Cardiac muscle cell (in vitro differentiated cells and primary cell): Measurements from ENCODE around the gene ITPR2. TPM values are rescaled to one million over a fixed set of nuclear protein-coding genes. Genes with fewer than 3 reads are reported as not detected.

Source experiments
- DNase-seq, 2 donors: peaks; one replicate each; pipeline versions ENCODE4 v3.0.0 to v3.0.0-alpha.2; 2010 to 2017; ENCODE audit warnings: low read depth in 1 of 2, low spot score in 1 of 2
- H3K27ac ChIP-seq: fragments of 200-600 bp; sonication (generic); 2 replicates; pipeline ENCODE4 v1.5.1; 2016
- H3K27me3 ChIP-seq: fragments of 200-600 bp; sonication (generic); 2 replicates; pipeline ENCODE4 v1.6.0; 2016; ENCODE audit warnings: control low read depth
- H3K36me3 ChIP-seq: fragments of 200-600 bp; sonication (generic); 2 replicates; pipeline ENCODE4 v1.5.1; 2016; ENCODE audit warnings: control low read depth
- H3K4me1 ChIP-seq: fragments of 200-600 bp; sonication (generic); 2 replicates; pipeline ENCODE4 v1.8.1; 2017; ENCODE audit warnings: low read depth, mild to moderate bottlenecking, mixed run types
- H3K4me3 ChIP-seq: fragments of 200-600 bp; sonication (generic); 2 replicates; pipeline ENCODE4 v1.5.1; 2016; ENCODE audit warnings: mild to moderate bottlenecking
- H3K9me3 ChIP-seq: fragments of 200-600 bp; sonication (generic); 2 replicates; pipeline ENCODE4 v1.5.1; 2017; ENCODE audit warnings: low read depth, mild to moderate bottlenecking, control low read depth
- CTCF ChIP-seq: IDR thresholded peaks from 2 replicates; pipeline ENCODE4 v1.5.1; 2012; ENCODE audit warnings: low read depth, mild to moderate bottlenecking, low read length
- polyA plus RNA-seq: library from polyadenylated mRNA; unstranded; fragments of >200 nt; fragmentation: Nextera tagmentation; extraction: Ambion mirVana; gene quantifications from 2 replicates; pipeline ENCODE4 v1.2.1, GENCODE V29; 2016
- total RNA-seq: library from RNA; depleted of rRNA; stranded (reverse); fragments of >200 nt; gene quantifications from 2 replicates; pipeline ENCODE4 v1.2.3, GENCODE V29; 2016

The ITPR2 gene
- total and polyA plus RNA-seq, 2 experiments from 2014 or later, result 4.8 to 5.1 TPM

GRCh38 chr12:26564391-26564790 lies 268.6 kb downstream of the ITPR2 start:
- no peaks in the 10 kb centered on the region for H3K4me1 ChIP-seq
- H3K36me3 ChIP-seq, result no peaks in the 10 kb centered on the region
- H3K27ac ChIP-seq, result no peak overlapping the region
- TF ChIP-seq CTCF, result no peak
- H3K9me3 ChIP-seq, result no peaks in the 10 kb centered on the region
- peak in 1 of 2 donors; percentile 46 for DNase-seq
- peaks cover 7% of the 10 kb centered on the region for H3K27me3 ChIP-seq
- no peak overlapping the region for H3K4me3 ChIP-seq

- no peak for TF ChIP-seq CTCF
- peaks cover 7% of the 10 kb centered on the region for H3K27me3 ChIP-seq
- H3K36me3 ChIP-seq, result no peaks in the 10 kb centered on the region
- no peaks in the 10 kb centered on the region for H3K9me3 ChIP-seq
- H3K4me1 ChIP-seq, result no peaks in the 10 kb centered on the region
- H3K4me3 ChIP-seq, result no peak overlapping the region
- no peak for DNase-seq
- H3K27ac ChIP-seq, result no peak overlapping the region
Observed at GRCh38 chr12:26563552-26563951, 269.4 kb downstream of the ITPR2 start.

GRCh38 chr12:26557326-26557725 lies 275.7 kb downstream of the ITPR2 start:
- TF ChIP-seq CTCF, result no peak
- H3K4me3 ChIP-seq, result no peak overlapping the region

GRCh38 chr12:26556916-26557315 lies 276.1 kb downstream of the ITPR2 start:
- no peak for TF ChIP-seq CTCF
- H3K36me3 ChIP-seq, result no peaks in the 10 kb centered on the region
- H3K4me1 ChIP-seq, result peaks cover 5% of the 10 kb centered on the region
- H3K4me3 ChIP-seq, result no peak overlapping the region
- no peaks in the 10 kb centered on the region for H3K9me3 ChIP-seq
- H3K27me3 ChIP-seq, result no peaks in the 10 kb centered on the region
- H3K27ac ChIP-seq, result no peak overlapping the region
- DNase-seq, result no peak

More at GRCh38 chr12:26557326-26557725, 275.7 kb downstream of the ITPR2 start:
- no peak overlapping the region for H3K27ac ChIP-seq
- DNase-seq, result no peak
- peaks cover 5% of the 10 kb centered on the region for H3K4me1 ChIP-seq
- H3K27me3 ChIP-seq, result no peaks in the 10 kb centered on the region
- no peaks in the 10 kb centered on the region for H3K36me3 ChIP-seq
- H3K9me3 ChIP-seq, result no peaks in the 10 kb centered on the region

- no peaks in the 10 kb centered on the region for H3K9me3 ChIP-seq
- H3K36me3 ChIP-seq, result no peaks in the 10 kb centered on the region
- no peak overlapping the region for H3K4me3 ChIP-seq
- peaks cover 12% of the 10 kb centered on the region for H3K4me1 ChIP-seq
- DNase-seq, result peak in 1 of 2 donors; percentile 11
- no peak overlapping the region for H3K27ac ChIP-seq
- H3K27me3 ChIP-seq, result no peaks in the 10 kb centered on the region
- no peak for TF ChIP-seq CTCF
Observed at GRCh38 chr12:26555139-26555538, 277.9 kb downstream of the ITPR2 start.

- Histone ChIP-seq H3K9me3 (no peaks in the 10 kb centered on the region), H3K4me3 (no peak overlapping the region), H3K27me3 (no peaks in the 10 kb centered on the region), H3K36me3 (no peaks in the 10 kb centered on the region), H3K4me1 (peaks cover 12% of the 10 kb centered on the region), H3K27ac (no peak overlapping the region)
- DNase-seq, result no peak
- TF ChIP-seq CTCF, result no peak
Observed at GRCh38 chr12:26554332-26554731, 278.7 kb downstream of the ITPR2 start.
